ENCODE results near the gene BPIFB6. TPM values are rescaled to one million over a fixed set of nuclear protein-coding genes. Genes with fewer than 3 reads are reported as not detected.
"Not testable (repeated sequence)": the region's sequence is repeated elsewhere in the genome, so short reads cannot be mapped to it uniquely, and the experiment has no call there.

The BPIFB6 gene
- total RNA-seq, 1 experiment from 2014 or later = not detected

DNA sequence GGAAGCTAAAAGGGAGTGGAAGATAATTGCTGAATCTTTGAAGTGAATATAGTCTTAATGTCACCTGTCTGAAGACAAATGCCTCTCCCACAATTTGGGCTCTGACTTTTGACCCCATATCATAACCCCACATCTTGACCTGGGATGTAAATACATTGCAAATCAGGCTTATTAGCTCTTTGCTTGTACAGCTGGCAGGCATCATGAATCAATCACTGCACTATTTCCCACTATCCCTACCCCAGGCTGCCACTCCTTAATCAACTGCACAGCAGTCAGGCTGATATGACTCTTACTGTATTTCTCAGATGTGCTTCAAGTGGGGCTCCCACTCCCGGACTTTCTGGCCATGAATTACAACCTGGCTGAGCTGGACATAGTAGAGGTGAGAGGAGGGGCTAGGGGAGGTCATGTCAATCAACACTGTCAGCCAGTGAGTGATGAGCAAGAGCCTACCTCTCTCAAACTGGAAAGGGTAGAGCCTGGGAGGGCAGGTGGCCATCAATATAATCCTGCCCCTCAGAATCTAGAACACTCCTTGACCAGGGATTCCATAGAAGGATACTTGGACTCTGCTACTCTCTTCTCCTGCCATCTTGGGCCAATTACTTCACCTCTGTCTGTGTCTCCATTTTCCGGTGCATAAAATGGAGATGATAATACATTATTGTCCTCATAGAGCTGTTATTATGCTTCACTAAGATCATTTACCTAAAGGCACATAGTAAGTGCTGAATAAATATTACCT is 11.7 kb downstream of the BPIFB6 start:
- H3F3A ChIP-seq (ENCODE audit: low read length, unreplicated experiment) = no peaks in the 10 kb centered on the region
- no peaks in the 10 kb centered on the region for H3K79me2 ChIP-seq (ENCODE audit: low read length)
- no peaks in the 10 kb centered on the region for H3K9me2 ChIP-seq (replicated peaks; ENCODE audit: low read length)
- H3K9ac ChIP-seq (ENCODE audit: low read length) = no peak overlapping the region
- TF ChIP-seq CTCF (conservative IDR thresholded peaks at IDR 0.05; ENCODE audit: low read depth, low read length) (no peak), EZH2 (IDR thresholded peaks at IDR 0.05; ENCODE audit: low read length, unreplicated experiment) (no peak), EZH2phosphoT487 (IDR thresholded peaks at IDR 0.05; ENCODE audit: borderline replicate concordance, low read length) (no peak)
- H4K20me1 ChIP-seq (ENCODE audit: low read length) = no peaks in the 10 kb centered on the region
- no peak overlapping the region for H2AFZ ChIP-seq (ENCODE audit: low read length)
- H3K4me2 ChIP-seq (ENCODE audit: low read length) = no peak overlapping the region
- no peak overlapping the region for H3K4me3 ChIP-seq (ENCODE audit: low read length)
- ATAC-seq = no peak
- ChIA-PET POLR2A (ENCODE audit: unreplicated experiment) (no interaction called here), CTCF (no interaction called here)
- intact Hi-C loops (cut with micrococcal nuclease) = no loop called here
- H3K27ac ChIP-seq (ENCODE audit: low read length) = no peak overlapping the region
- H3K9me3 ChIP-seq (ENCODE audit: low read length) = peaks cover 4% of the 10 kb centered on the region; the same call in 1 of the 2 replicates
- no TSS peak for BruUV-seq (replicated peaks)
- H3K4me1 ChIP-seq (ENCODE audit: insufficient read depth, low read length) = no peaks in the 10 kb centered on the region
- no peaks in the 10 kb centered on the region for H3K36me3 ChIP-seq (ENCODE audit: low read depth, low read length)
- peaks cover 19% of the 10 kb centered on the region; the same call in 1 of the 2 replicates for H3K27me3 ChIP-seq (ENCODE audit: low read length)
- no peak for DNase-seq

DNA sequence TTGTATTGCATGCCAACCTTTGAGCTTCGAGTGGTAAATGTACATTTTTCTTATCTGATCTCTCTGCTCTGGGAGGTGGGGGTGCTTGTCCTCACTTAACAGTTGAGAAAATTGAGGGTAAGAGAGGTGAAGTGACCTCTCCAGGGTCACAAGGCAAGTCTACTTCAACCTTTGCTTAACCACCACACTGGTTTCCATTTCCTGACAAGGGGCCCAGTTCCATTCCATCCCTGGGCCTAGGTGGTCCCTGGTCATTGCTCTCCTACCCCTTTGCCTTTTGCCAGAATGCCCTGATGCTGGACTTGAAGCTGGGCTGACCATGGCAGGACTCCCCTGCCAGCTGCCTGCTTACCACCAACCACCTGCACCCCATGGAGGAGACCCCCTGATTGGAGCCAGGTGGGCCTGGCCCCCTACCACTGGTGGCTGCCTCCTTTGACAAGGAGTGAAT is 12.3 kb downstream of the BPIFB6 start:
- H3K4me1 ChIP-seq (ENCODE audit: insufficient read depth, low read length) = no peaks in the 10 kb centered on the region
- ChIA-PET POLR2A (ENCODE audit: unreplicated experiment) (no interaction called here), CTCF (no interaction called here)
- H3K4me2 ChIP-seq (ENCODE audit: low read length) = no peak overlapping the region
- no peak for ATAC-seq
- intact Hi-C loops (cut with micrococcal nuclease) = no loop called here
- TF ChIP-seq EZH2phosphoT487 (IDR thresholded peaks at IDR 0.05; ENCODE audit: borderline replicate concordance, low read length) (no peak), CTCF (conservative IDR thresholded peaks at IDR 0.05; ENCODE audit: low read depth, low read length) (no peak), EZH2 (IDR thresholded peaks at IDR 0.05; ENCODE audit: low read length, unreplicated experiment) (no peak)
- H3K9me3 ChIP-seq (ENCODE audit: low read length) = peaks cover 4% of the 10 kb centered on the region; the same call in 1 of the 2 replicates
- peaks cover 19% of the 10 kb centered on the region; the same call in 1 of the 2 replicates for H3K27me3 ChIP-seq (ENCODE audit: low read length)
- H3K4me3 ChIP-seq (ENCODE audit: low read length) = no peak overlapping the region
- no peaks in the 10 kb centered on the region for H3F3A ChIP-seq (ENCODE audit: low read length, unreplicated experiment)
- BruUV-seq (replicated peaks) = no TSS peak
- no peaks in the 10 kb centered on the region for H3K36me3 ChIP-seq (ENCODE audit: low read depth, low read length)
- no peak overlapping the region for H2AFZ ChIP-seq (ENCODE audit: low read length)
- no peaks in the 10 kb centered on the region for H3K9me2 ChIP-seq (replicated peaks; ENCODE audit: low read length)
- DNase-seq = no peak
- H3K79me2 ChIP-seq (ENCODE audit: low read length) = no peaks in the 10 kb centered on the region
- H3K27ac ChIP-seq (ENCODE audit: low read length) = no peak overlapping the region
- H4K20me1 ChIP-seq (ENCODE audit: low read length) = no peaks in the 10 kb centered on the region
- no peak overlapping the region for H3K9ac ChIP-seq (ENCODE audit: low read length)

DNA sequence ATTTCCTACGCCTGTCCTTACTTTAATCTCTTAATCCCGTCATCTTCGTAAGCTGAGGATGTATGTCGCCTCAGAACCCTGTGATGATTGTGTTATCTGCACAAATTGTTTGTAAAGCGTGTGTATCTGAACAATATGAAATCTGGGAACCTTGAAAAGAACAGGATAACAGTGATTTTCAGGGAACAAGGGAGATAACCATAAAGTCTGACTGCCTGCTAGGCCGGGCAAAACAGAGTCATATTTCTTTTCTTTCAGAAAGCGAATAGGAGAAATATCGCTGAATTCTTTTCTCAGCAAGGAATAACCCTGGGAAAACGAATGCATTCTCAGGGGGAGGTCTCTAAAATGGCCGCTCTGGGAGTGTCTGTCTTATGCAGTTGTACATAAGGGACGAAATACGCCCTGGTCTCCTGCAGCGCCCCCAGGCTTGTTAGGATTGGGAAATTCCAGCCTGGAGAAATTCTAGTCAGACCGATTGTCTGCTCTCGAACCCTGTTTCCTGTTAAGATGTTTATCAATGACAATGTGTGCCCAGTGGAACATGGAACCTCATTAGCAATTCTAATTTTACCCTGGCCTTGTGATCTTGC is 13.8 kb downstream of the BPIFB6 start:
- H3K4me3 ChIP-seq (ENCODE audit: low read length); BruUV-seq (replicated peaks); H3K36me3 ChIP-seq (ENCODE audit: low read depth, low read length); intact Hi-C loops (cut with micrococcal nuclease); H3K4me2 ChIP-seq (ENCODE audit: low read length); H3K79me2 ChIP-seq (ENCODE audit: low read length); POLR2A ChIA-PET (ENCODE audit: unreplicated experiment); H3K27ac ChIP-seq (ENCODE audit: low read length); H3K9me2 ChIP-seq (replicated peaks; ENCODE audit: low read length); ATAC-seq; H2AFZ ChIP-seq (ENCODE audit: low read length); H3F3A ChIP-seq (ENCODE audit: low read length, unreplicated experiment); DNase-seq; H3K9ac ChIP-seq (ENCODE audit: low read length); H3K9me3 ChIP-seq (ENCODE audit: low read length); CTCF ChIA-PET; H3K4me1 ChIP-seq (ENCODE audit: insufficient read depth, low read length); H4K20me1 ChIP-seq (ENCODE audit: low read length): not testable (repeated sequence)
- peaks cover 19% of the 10 kb centered on the region; the same call in 1 of the 2 replicates for H3K27me3 ChIP-seq (ENCODE audit: low read length)

Measured in PC-3 (cell line).